Mesenteric fat pad (tissue), 1 donor: ENCODE measurements around the gene XPO1. TPM values are rescaled to one million over a fixed set of nuclear protein-coding genes. Genes with fewer than 3 reads are reported as not detected.
"Not testable (repeated sequence)": the region's sequence is repeated elsewhere in the genome, so short reads cannot be mapped to it uniquely, and the experiment has no call there.

Source experiments
- DNase-seq: peaks from one replicate; pipeline ENCODE4 v3.0.0-alpha.2; 2020; ENCODE audit warnings: low spot score
- long read RNA-seq: library from polyadenylated mRNA; unstranded; transcript quantifications from one replicate; pipeline ENCODE4 v2.0.0, GENCODE V29; 2020
- total RNA-seq: library from RNA; stranded (reverse); fragmentation: NEBNext Ultra II Directional; extraction: Animal tissue kit (Norgen Biotek cat#: 25700); gene quantifications from one replicate; pipeline ENCODE4 v1.2.1, GENCODE V29; 2021
- donor health status: DM: yes; HTN: yes; CAD: no.

XPO1 gene
- 71.3 TPM for total RNA-seq
- long read RNA-seq, partial matches to known transcripts, result 11 of 13 reads
- long read RNA-seq, other reads (novel, unspliced or antisense), result 2 of 13 reads

GRCh38 chr2:61538200-61538919 lies at the start of gene XPO1:
Gene XPO1, minus strand, starts transcription at chr2:61538356. Its CDS starts 4,459 bp downstream, at chr2:61533897.
- DNase-seq, result peak; percentile 99

GRCh38 chr2:61586928-61587327 lies 48.8 kb upstream of the XPO1 start:
- peak; percentile 5 for DNase-seq

GRCh38 chr2:61585383-61585782 lies 47.2 kb upstream of the XPO1 start:
- no peak for DNase-seq

GRCh38 chr2:61584368-61584767 lies 46.2 kb upstream of the XPO1 start:
- not testable (repeated sequence) for DNase-seq

GRCh38 chr2:61582165-61582564 lies 44.0 kb upstream of the XPO1 start:
- DNase-seq, result no peak

GRCh38 chr2:61581716-61582115 lies 43.6 kb upstream of the XPO1 start:
- no peak for DNase-seq

GRCh38 chr2:61575447-61575859 lies 37.3 kb upstream of the XPO1 start:
- no peak for DNase-seq

- DNase-seq, result no peak
These were observed 28.4 kb upstream of the XPO1 start for GRCh38 chr2:61566566-61566965.

GRCh38 chr2:61562615-61563014 lies 24.5 kb upstream of the XPO1 start:
- DNase-seq, result no peak

GRCh38 chr2:61558160-61558559 lies 20.0 kb upstream of the XPO1 start:
- DNase-seq, result no peak

- no peak for DNase-seq
These were observed 19.2 kb upstream of the XPO1 start for GRCh38 chr2:61557381-61557780.

- DNase-seq, result no peak
These were observed 16.4 kb upstream of the XPO1 start for GRCh38 chr2:61554604-61555003.

- DNase-seq, result no peak
These were observed 12.4 kb upstream of the XPO1 start for GRCh38 chr2:61550375-61551209.

GRCh38 chr2:61549546-61549945 lies 11.4 kb upstream of the XPO1 start:
- DNase-seq, result no peak

- no peak for DNase-seq
These were observed 4.9 kb upstream of the XPO1 start for GRCh38 chr2:61543062-61543461.

GRCh38 chr2:61540167-61540566 lies 2.0 kb upstream of the XPO1 start:
- DNase-seq, result not testable (repeated sequence)

- no peak for DNase-seq
These were observed 864 bp upstream of the XPO1 start for GRCh38 chr2:61538920-61539520.

- DNase-seq, result no peak
These were observed 281 bp downstream of the XPO1 start for GRCh38 chr2:61537950-61538199.

- no peak for DNase-seq
These were observed 743 bp downstream of the XPO1 start for GRCh38 chr2:61537277-61537949.

GRCh38 chr2:61536572-61537276 lies 1.4 kb downstream of the XPO1 start:
- DNase-seq, result peak; percentile 91

GRCh38 chr2:61536180-61536571 lies 2.0 kb downstream of the XPO1 start:
- no peak for DNase-seq
